H9 (cell line): ENCODE data around the gene GNPTAB. TPM values are rescaled to one million over a fixed set of nuclear protein-coding genes. Genes with fewer than 3 reads are reported as not detected.

Experiments
- DNase-seq: peaks from one replicate; pipeline ENCODE4 v3.0.0-alpha.2; 2017
- H2AFZ ChIP-seq: one replicate; pipeline ENCODE4 v1.6.1; 2013; ENCODE audit warnings: mild to moderate bottlenecking, low read length, control low read depth, moderate library complexity
- H2AK5ac ChIP-seq: 2 replicates; pipeline ENCODE4 v1.6.1; 2013; ENCODE audit warnings: low read length, control low read depth, mixed read lengths; ENCODE audit not compliant: insufficient read length
- H2BK120ac ChIP-seq: one replicate; pipeline ENCODE4 v1.6.1; 2013; ENCODE audit warnings: low read depth, mild to moderate bottlenecking, low read length, control low read depth, inconsistent platforms; ENCODE audit not compliant: poor library complexity, severe bottlenecking
- H2BK12ac ChIP-seq: 2 replicates; pipeline ENCODE4 v1.6.1; 2013; ENCODE audit warnings: low read length, control low read depth, mixed read lengths, low read depth; ENCODE audit not compliant: insufficient read length
- H2BK15ac ChIP-seq: 2 replicates; pipeline ENCODE4 v1.6.1; 2013; ENCODE audit warnings: low read depth, low read length, control low read depth
- H2BK20ac ChIP-seq: one replicate; pipeline ENCODE4 v1.6.1; 2013; ENCODE audit warnings: low read depth, mild to moderate bottlenecking, low read length, control low read depth, inconsistent platforms; ENCODE audit not compliant: poor library complexity, severe bottlenecking
- H2BK5ac ChIP-seq: 2 replicates; pipeline ENCODE4 v1.6.1; 2013; ENCODE audit warnings: low read length, control low read depth, mixed read lengths; ENCODE audit not compliant: insufficient read length
- H3K14ac ChIP-seq: 2 replicates; pipeline ENCODE4 v1.6.1; 2013; ENCODE audit warnings: low read length, control low read depth; ENCODE audit not compliant: insufficient read depth
- H3K18ac ChIP-seq: 2 replicates; pipeline ENCODE4 v1.6.1; 2013; ENCODE audit warnings: low read depth, mild to moderate bottlenecking, mixed read lengths, low read length, control low read depth; ENCODE audit not compliant: insufficient read length
- H3K23ac ChIP-seq: 2 replicates; pipeline ENCODE4 v1.6.1; 2013; ENCODE audit warnings: low read length, control low read depth, mixed read lengths, low read depth; ENCODE audit not compliant: insufficient read length
- H3K23me2 ChIP-seq: 2 replicates; pipeline ENCODE4 v1.6.1; 2013; ENCODE audit warnings: low read depth, mild to moderate bottlenecking, mixed read lengths, low read length, control low read depth; ENCODE audit not compliant: insufficient read length, poor library complexity, severe bottlenecking
- H3K27ac ChIP-seq: 2 replicates; pipeline ENCODE4 v1.5.1; 2013; ENCODE audit warnings: low read length, control low read depth, mixed read lengths, low read depth; ENCODE audit not compliant: insufficient read length
- H3K27me3 ChIP-seq: 2 replicates; pipeline ENCODE4 v1.6.1; 2013; ENCODE audit warnings: low read length, control low read depth, inconsistent platforms; ENCODE audit not compliant: insufficient read depth
- H3K4ac ChIP-seq: 2 replicates; pipeline ENCODE4 v1.6.1; 2013; ENCODE audit warnings: low read depth, mild to moderate bottlenecking, control low read depth, inconsistent platforms, low read length, moderate library complexity
- H3K4me1 ChIP-seq: 2 replicates; pipeline ENCODE4 v1.6.1; 2013; ENCODE audit warnings: low read length, control low read depth, inconsistent platforms; ENCODE audit not compliant: insufficient read depth
- H3K4me2 ChIP-seq: 2 replicates; pipeline ENCODE4 v1.6.1; 2013; ENCODE audit warnings: low read length, control low read depth, mixed read lengths; ENCODE audit not compliant: insufficient read length, insufficient read depth
- H3K56ac ChIP-seq: 2 replicates; pipeline ENCODE4 v1.6.1; 2013; ENCODE audit warnings: low read depth, mild to moderate bottlenecking, mixed read lengths, low read length, control low read depth; ENCODE audit not compliant: insufficient read length
- H3K79me1 ChIP-seq: 2 replicates; pipeline ENCODE4 v1.6.1; 2013; ENCODE audit warnings: low read depth, mild to moderate bottlenecking, moderate library complexity, low read length, control low read depth, inconsistent platforms; ENCODE audit not compliant: insufficient read depth, poor library complexity, severe bottlenecking
- H3K79me2 ChIP-seq: 2 replicates; pipeline ENCODE4 v1.6.1; 2013; ENCODE audit warnings: low read length, control low read depth, inconsistent platforms; ENCODE audit not compliant: insufficient read depth
- H3K9ac ChIP-seq: 2 replicates; pipeline ENCODE4 v1.6.1; 2013; ENCODE audit warnings: low read length, control low read depth, mixed read lengths; ENCODE audit not compliant: insufficient read length; ENCODE audit errors: extremely low read depth
- H3K9me3 ChIP-seq: one replicate; pipeline ENCODE4 v1.6.1; 2013; ENCODE audit warnings: low read depth, low read length, inconsistent platforms; ENCODE audit not compliant: control insufficient read depth
- H3T11ph ChIP-seq: one replicate; pipeline ENCODE4 v1.6.1; 2013; ENCODE audit warnings: mild to moderate bottlenecking, low read length, control low read depth, inconsistent platforms
- H4K20me1 ChIP-seq: one replicate; pipeline ENCODE4 v1.6.1; 2013; ENCODE audit not compliant: control insufficient read depth, insufficient read length, insufficient read depth
- H4K5ac ChIP-seq: 2 replicates; pipeline ENCODE4 v1.6.1; 2013; ENCODE audit warnings: low read depth, mild to moderate bottlenecking, mixed read lengths, low read length, control low read depth; ENCODE audit not compliant: insufficient read length
- H4K8ac ChIP-seq: replicated peaks from 2 replicates; pipeline ENCODE4 v1.6.1; 2013; ENCODE audit warnings: low read length, control low read depth, mixed read lengths, low read depth; ENCODE audit not compliant: insufficient read length
- H4K91ac ChIP-seq: 2 replicates; pipeline ENCODE4 v1.6.1; 2013; ENCODE audit warnings: low read depth, mild to moderate bottlenecking, moderate library complexity, mixed read lengths, low read length, control low read depth; ENCODE audit not compliant: insufficient read length
- H3K27ac Mint-ChIP-seq, 3 experiments: 2 replicates in 2 of 3; 3 replicates in 1 of 3; pipeline ENCODE4 v1.8.0; 2020 to 2021; ENCODE audit warnings: mixed read lengths in 3 of 3, mild to moderate bottlenecking in 1 of 3, moderate library complexity in 1 of 3
- H3K27me3 Mint-ChIP-seq: 2 replicates; pipeline ENCODE4 v1.8.0; 2021; ENCODE audit warnings: low read depth, mild to moderate bottlenecking, moderate library complexity, mixed read lengths
- H3K36me3 Mint-ChIP-seq, 3 experiments: 2 replicates in 2 of 3; 3 replicates in 1 of 3; pipeline ENCODE4 v1.8.0; 2020 to 2021; ENCODE audit warnings: low read depth in 3 of 3, mixed read lengths in 3 of 3; ENCODE audit not compliant: insufficient read depth in 1 of 3
- H3K4me1 Mint-ChIP-seq, 2 experiments: 2 replicates each; pipeline ENCODE4 v1.8.0; 2020; ENCODE audit warnings: mixed read lengths in 2 of 2
- H3K4me3 Mint-ChIP-seq, 2 experiments: 2 replicates in 1 of 2; 3 replicates in 1 of 2; pipeline ENCODE4 v1.8.0; 2020 to 2021; ENCODE audit warnings: mild to moderate bottlenecking in 2 of 2, mixed read lengths in 2 of 2, moderate library complexity in 1 of 2
- H3K9me3 Mint-ChIP-seq, 2 experiments: 2 replicates in 1 of 2; 3 replicates in 1 of 2; pipeline ENCODE4 v1.8.0; 2020; ENCODE audit warnings: mild to moderate bottlenecking in 2 of 2, mixed read lengths in 2 of 2, moderate library complexity in 1 of 2
- CTCF ChIP-seq: fragments of 200-600 bp; sonication (generic); conservative IDR thresholded peaks from 3 replicates; pipeline ENCODE4 v1.8.0; 2021; ENCODE audit warnings: antibody characterized with exemption, mild to moderate bottlenecking
- WGBS: extraction: QIAGEN DNeasy Blood & Tissue Kit; methylation state at CpG from one replicate; pipeline ENCODE4 v1.1.7; 2013; ENCODE audit warnings: missing lambda C conversion rate, low lambda C conversion rate, mixed read lengths; ENCODE audit not compliant: insufficient read length; ENCODE audit errors: extremely low coverage; 5-methylcytosine and 5-hydroxymethylcytosine counted together
- total RNA-seq: library from RNA; stranded (reverse); gene quantifications from 2 replicates; pipeline ENCODE4 v1.2.1, GENCODE V29; 2021

The GNPTAB gene
- total RNA-seq, 1 experiment from 2014 or later: 44.3 TPM

GRCh38 chr12:101876322-101876860, 45.6 kb upstream of the GNPTAB start:
- Histone ChIP-seq H3K79me1 (no peaks in the 10 kb centered on the region), H3K23me2 (peaks cover 9% of the 10 kb centered on the region), H3K56ac (no peak overlapping the region), H3K18ac (peak overlapping the region; percentile 66), H4K8ac (no peak overlapping the region), H2BK120ac (no peak overlapping the region), H4K20me1 (no peaks in the 10 kb centered on the region), H3K14ac (no peak overlapping the region), H2BK5ac (no peak overlapping the region), H3K27ac (no peak overlapping the region), H2BK20ac (no peak overlapping the region), H3K27me3 (no peaks in the 10 kb centered on the region; the same call in 1 of the 2 replicates), H2BK15ac (no peak overlapping the region), H2AK5ac (no peak overlapping the region), H3K4me2 (peak overlapping the region; percentile 71), H4K5ac (no peak overlapping the region), H3K23ac (no peak overlapping the region), H3K9me3 (no peaks in the 10 kb centered on the region), H3K79me2 (no peaks in the 10 kb centered on the region), H4K91ac (no peak overlapping the region), H2AFZ (no peak overlapping the region), H3T11ph (no peak overlapping the region), H3K9ac (no peak overlapping the region), H3K4me1 (no peaks in the 10 kb centered on the region), H2BK12ac (no peak overlapping the region), H3K4ac (no peak overlapping the region)
- Mint-ChIP-seq H3K9me3 (peaks cover 2% of the 10 kb centered on the region in 2 experiments; a peak in 2 of 5 replicates), H3K36me3 (peaks cover 0 to 5% (median 5%) of the 10 kb centered on the region in 3 experiments; a peak in 5 of 7 replicates), H3K4me3 (peak overlapping the region; percentile 85 to 94), H3K4me1 (peaks cover 9 to 11% of the 10 kb centered on the region in 2 experiments), H3K27me3 (peaks cover 16% of the 10 kb centered on the region), H3K27ac (no peak overlapping the region)
- WGBS: no CpG with 5 or more reads among the region's 9 CpGs
- DNase-seq: no peak
- no peak for TF ChIP-seq CTCF
